Breast epithelium (tissue), 3 donors: ENCODE data around the gene DBN1.

ENCODE experiments used
- POLR2A ChIP-seq: fragments of 450-650 bp; IDR thresholded peaks from one replicate; pipeline ENCODE4 v1.6.1; 2016; ENCODE audit warnings: antibody characterized with exemption, mild to moderate bottlenecking, moderate library complexity
- POLR2AphosphoS5 ChIP-seq, 3 donors: sonication (generic); formaldehyde crosslinking; IDR thresholded peaks; one replicate each; pipeline ENCODE4 v1.6.1; 2017; ENCODE audit warnings: antibody characterized with exemption in 3 of 3
- TF ChIP-seq, protein P1 (sequence below), 3 donors: fragments of 450-650 bp; IDR thresholded peaks; one replicate each; pipeline ENCODE4 v1.5.1; 2016 to 2017; ENCODE audit warnings: antibody characterized with exemption in 3 of 3, mild to moderate bottlenecking in 3 of 3, moderate library complexity in 3 of 3

DNA sequence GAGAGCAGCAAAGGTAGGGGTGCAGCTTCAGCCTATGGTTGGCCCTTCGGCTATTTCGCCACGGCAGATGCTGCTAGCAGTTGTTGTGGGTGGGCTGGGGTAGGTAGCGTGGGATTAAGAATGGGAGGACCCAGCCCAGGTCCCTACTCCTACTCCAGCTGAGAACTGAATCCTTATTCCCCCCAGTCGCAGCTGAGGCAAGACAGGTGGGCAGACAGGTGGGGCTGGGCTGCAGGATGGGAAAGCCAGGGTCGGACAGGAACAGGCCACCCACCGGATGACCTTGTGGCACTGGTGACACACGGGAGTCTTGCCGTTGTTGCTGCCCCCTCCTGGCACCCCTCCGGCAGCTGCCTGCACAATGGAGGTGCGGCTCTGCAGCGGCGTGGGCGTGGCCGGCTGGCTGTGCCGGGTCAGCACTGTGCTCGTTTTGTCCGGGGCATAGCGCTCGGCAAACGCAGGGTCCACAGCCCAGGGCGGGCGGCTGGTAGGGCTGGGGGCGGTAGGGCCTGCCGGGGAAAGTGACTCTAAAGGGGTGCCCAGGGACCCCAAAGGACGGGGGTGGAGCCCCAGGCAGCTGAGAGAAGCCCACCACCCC lies 15.8 kb upstream of the DBN1 start:
- TF ChIP-seq, protein P1, sequence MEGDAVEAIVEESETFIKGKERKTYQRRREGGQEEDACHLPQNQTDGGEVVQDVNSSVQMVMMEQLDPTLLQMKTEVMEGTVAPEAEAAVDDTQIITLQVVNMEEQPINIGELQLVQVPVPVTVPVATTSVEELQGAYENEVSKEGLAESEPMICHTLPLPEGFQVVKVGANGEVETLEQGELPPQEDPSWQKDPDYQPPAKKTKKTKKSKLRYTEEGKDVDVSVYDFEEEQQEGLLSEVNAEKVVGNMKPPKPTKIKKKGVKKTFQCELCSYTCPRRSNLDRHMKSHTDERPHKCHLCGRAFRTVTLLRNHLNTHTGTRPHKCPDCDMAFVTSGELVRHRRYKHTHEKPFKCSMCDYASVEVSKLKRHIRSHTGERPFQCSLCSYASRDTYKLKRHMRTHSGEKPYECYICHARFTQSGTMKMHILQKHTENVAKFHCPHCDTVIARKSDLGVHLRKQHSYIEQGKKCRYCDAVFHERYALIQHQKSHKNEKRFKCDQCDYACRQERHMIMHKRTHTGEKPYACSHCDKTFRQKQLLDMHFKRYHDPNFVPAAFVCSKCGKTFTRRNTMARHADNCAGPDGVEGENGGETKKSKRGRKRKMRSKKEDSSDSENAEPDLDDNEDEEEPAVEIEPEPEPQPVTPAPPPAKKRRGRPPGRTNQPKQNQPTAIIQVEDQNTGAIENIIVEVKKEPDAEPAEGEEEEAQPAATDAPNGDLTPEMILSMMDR (IDR thresholded peaks at IDR 0.05), result no peak
- no peak for TF ChIP-seq POLR2AphosphoS5 (IDR thresholded peaks at IDR 0.05)
- no peak for TF ChIP-seq POLR2A
